ENCODE measurements around the gene TMEM161B.

DNA sequence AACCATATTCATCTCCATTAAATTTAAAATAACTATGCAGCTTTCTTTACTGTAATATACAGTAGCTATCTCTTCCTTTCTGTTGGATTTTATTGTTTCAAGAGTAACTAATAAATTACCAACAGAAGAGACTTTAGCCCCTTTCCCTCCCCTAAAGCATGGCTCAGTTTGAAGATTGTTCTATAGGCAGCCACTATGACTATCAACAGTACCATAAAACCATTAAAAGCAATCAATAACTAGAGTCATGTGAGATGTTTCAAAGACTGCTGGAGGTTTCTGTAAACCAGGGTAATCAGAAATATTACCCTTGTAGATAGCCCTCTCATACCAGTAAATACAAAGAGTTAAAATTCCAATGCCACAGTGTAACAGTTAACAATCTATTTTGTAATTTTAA, 73.0 kb downstream of the TMEM161B start:
- TF ChIP-seq, protein P1, sequence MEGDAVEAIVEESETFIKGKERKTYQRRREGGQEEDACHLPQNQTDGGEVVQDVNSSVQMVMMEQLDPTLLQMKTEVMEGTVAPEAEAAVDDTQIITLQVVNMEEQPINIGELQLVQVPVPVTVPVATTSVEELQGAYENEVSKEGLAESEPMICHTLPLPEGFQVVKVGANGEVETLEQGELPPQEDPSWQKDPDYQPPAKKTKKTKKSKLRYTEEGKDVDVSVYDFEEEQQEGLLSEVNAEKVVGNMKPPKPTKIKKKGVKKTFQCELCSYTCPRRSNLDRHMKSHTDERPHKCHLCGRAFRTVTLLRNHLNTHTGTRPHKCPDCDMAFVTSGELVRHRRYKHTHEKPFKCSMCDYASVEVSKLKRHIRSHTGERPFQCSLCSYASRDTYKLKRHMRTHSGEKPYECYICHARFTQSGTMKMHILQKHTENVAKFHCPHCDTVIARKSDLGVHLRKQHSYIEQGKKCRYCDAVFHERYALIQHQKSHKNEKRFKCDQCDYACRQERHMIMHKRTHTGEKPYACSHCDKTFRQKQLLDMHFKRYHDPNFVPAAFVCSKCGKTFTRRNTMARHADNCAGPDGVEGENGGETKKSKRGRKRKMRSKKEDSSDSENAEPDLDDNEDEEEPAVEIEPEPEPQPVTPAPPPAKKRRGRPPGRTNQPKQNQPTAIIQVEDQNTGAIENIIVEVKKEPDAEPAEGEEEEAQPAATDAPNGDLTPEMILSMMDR (IDR thresholded peaks at IDR 0.05; ENCODE audit: insufficient read depth, low read length), result no peak
- TF ChIP-seq POLR2AphosphoS5 (IDR thresholded peaks at IDR 0.05; ENCODE audit: low read depth), result no peak

Measured in HL-60 (cell line).